Measurements from ENCODE around the gene KBTBD12.

KBTBD12 gene

DNA sequence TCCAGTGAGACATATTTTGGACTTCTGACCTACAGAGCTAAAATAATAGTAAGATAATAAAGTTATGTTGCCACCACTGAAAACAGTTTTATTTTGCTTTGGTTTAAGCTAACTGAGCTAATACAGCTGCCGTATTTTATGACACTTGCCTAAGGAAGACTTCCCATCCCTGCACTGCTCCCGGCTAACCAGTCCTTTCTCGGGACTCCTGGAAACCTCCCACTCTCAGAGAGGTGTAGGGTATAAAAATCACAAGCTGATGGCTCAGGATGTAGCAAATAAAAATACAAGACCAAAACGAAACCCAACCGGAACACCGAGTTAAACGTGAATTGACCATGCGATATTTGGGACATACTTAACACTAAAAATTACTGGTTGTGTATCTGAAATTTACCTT is 448 bp upstream of the KBTBD12 start:
- no peak for DNase-seq (ENCODE audit: low read depth)
- H3K4me3 ChIP-seq (ENCODE audit: low read length) = peak overlapping the region; percentile 49
- TF ChIP-seq, protein P1, sequence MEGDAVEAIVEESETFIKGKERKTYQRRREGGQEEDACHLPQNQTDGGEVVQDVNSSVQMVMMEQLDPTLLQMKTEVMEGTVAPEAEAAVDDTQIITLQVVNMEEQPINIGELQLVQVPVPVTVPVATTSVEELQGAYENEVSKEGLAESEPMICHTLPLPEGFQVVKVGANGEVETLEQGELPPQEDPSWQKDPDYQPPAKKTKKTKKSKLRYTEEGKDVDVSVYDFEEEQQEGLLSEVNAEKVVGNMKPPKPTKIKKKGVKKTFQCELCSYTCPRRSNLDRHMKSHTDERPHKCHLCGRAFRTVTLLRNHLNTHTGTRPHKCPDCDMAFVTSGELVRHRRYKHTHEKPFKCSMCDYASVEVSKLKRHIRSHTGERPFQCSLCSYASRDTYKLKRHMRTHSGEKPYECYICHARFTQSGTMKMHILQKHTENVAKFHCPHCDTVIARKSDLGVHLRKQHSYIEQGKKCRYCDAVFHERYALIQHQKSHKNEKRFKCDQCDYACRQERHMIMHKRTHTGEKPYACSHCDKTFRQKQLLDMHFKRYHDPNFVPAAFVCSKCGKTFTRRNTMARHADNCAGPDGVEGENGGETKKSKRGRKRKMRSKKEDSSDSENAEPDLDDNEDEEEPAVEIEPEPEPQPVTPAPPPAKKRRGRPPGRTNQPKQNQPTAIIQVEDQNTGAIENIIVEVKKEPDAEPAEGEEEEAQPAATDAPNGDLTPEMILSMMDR (conservative IDR thresholded peaks at IDR 0.05; ENCODE audit: low read length) = no peak

DNA sequence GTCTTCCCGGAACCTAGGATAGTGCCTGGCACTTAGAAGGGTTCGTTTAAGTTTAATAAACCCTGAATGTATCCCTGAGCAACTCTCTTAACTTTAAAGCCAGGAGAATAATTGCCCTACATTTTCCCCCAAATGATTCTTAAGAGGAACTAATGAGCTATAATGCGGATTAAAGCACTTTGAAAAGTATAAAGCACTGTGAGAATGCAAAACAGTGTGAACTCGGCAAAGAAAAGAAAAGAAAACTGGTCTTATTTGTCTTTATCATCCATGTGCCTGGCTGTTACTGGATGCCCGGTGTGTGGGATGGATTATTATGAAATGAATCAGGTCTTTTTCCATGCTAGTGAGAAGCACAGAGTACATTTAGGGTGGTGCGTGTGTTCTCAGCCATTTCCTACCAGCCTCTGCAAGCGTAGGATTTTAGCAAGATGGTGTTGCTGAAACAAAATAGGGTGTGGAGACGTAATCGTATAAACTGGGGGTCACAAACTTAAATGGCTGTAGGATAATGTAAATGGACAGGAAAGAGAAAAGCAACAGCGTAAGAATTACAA is 983 bp downstream of the KBTBD12 start:
- H3K4me3 ChIP-seq (ENCODE audit: low read length) = no peak overlapping the region
- DNase-seq (ENCODE audit: low read depth) = no peak

DNA sequence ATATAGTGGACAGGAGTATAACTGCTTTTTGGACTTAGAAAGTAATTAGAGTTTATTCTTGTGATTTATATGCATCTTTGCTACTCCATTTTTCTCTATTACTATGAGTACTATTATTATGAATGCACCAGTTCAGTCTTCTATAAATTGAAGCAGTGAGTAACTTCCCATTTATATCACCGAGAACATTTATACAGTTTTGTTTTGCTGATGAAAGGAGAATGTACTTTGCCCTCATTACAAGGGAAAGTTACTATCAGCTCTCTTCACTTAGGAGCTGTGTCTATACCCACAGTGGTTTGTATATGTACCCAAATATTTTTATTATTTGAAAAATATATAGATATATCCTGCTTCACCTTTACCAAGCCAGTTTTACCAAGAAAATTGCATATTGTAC is 5.7 kb downstream of the KBTBD12 start:
- no peak for DNase-seq (ENCODE audit: low read depth)
- TF ChIP-seq, protein P1 (conservative IDR thresholded peaks at IDR 0.05; ENCODE audit: low read length) = no peak
- H3K4me3 ChIP-seq (ENCODE audit: low read length) = no peak overlapping the region

More for the DNA sequence above, 983 bp downstream of the KBTBD12 start:
- TF ChIP-seq, protein P1 (conservative IDR thresholded peaks at IDR 0.05; ENCODE audit: low read length) = no peak

DNA sequence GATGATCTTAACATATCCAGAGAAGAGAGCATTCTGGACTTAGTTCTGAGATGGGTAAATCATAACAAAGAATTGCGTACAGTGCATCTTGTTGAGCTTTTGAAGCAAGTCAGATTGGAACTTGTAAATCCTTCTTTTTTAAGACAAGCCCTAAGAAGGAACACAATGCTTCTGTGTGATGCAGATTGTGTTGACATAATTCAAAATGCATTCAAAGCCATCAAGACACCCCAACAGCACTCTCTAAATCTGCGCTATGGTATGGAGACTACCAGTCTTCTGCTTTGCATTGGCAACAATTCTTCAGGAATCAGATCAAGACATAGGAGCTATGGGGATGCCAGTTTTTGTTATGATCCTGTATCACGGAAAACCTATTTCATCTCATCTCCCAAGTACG is 8.6 kb downstream of the KBTBD12 start:
- TF ChIP-seq, protein P1 (conservative IDR thresholded peaks at IDR 0.05; ENCODE audit: low read length) = no peak
- H3K4me3 ChIP-seq (ENCODE audit: low read length) = no peak overlapping the region
- no peak for DNase-seq (ENCODE audit: low read depth)

DNA sequence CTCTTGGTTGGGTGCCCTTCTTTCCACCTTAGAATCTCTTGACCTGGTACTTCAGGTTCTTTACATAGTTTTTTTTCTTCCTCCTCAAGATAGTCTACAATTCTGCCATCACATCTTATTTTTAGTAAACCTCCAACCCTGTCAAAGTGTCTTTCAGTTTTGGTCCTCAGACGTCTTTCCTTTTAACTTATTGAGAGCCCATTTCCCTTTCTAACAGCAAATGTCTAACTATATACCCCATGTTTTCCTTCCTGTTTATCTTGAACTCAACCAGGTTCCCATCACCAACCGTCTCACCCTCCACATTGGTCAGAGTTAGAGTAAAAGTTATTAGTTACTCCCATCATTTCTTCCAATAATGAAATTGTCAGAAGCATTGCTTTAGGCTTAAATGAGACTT is 10.4 kb downstream of the KBTBD12 start:
- DNase-seq (ENCODE audit: low read depth) = no peak
- no peak overlapping the region for H3K4me3 ChIP-seq (ENCODE audit: low read length)
- TF ChIP-seq, protein P1 (conservative IDR thresholded peaks at IDR 0.05; ENCODE audit: low read length) = no peak

DNA sequence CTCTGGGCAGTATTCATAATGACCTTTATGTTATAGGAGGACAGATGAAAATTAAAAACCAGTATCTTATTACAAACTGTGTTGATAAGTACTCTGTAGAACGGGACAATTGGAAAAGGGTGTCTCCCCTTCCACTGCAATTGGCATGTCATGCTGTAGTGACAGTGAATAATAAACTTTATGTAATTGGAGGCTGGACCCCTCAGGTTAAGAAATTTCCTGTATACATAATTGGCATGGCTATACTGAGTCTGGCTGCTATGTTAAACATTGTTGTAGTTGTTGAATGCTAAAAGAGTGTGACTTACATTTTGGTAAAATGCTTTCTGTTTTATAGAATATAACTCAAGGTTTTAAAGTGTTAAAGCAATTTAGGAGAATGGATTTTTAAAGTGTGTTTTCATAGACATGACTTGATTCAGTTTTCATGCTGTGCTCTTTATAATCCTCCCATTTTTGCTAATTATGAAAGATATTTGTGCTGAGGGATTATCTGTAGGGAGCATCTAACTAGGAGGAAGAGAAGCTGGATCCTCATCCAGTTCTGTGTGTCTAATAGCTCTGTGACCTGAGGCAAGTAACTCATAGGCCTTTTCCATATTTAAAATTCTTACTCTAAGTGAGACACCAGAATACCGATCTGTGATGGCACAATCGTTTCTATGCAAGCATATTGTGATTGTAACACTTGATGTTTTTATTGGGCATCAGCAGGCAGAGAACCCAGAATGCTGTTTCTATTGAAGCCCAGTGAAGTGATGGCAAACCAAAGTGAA is 13.0 kb downstream of the KBTBD12 start:
- TF ChIP-seq, protein P1 (conservative IDR thresholded peaks at IDR 0.05; ENCODE audit: low read length) = no peak
- DNase-seq (ENCODE audit: low read depth) = no peak
- H3K4me3 ChIP-seq (ENCODE audit: low read length) = no peak overlapping the region

DNA sequence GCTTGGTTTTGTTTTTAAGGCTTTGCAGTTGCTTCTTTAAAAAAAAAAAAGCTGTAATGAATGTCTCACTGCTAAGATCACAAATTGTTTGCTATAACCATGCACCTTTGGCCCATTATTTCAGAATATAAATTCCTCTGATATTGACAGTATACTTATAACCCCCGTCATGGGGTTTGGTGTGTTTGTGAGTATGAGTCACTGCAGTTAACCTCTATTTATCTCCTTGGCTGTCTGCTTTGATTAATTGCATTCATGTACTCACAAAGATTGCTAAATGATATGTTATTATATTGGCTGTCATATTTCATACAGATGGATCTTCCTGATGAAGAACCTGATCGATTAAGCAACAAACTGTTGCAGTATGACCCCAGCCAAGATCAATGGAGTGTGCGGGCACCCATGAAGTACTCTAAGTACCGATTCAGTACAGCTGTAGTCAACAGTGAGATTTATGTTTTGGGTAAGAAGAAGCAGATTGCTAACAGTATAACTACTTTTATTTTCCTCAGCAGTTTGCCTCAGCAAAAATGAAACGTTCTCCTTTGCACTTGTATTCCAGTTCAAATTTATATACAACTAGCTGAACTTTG is 14.9 kb downstream of the KBTBD12 start:
- no peak overlapping the region for H3K4me3 ChIP-seq (ENCODE audit: low read length)
- DNase-seq (ENCODE audit: low read depth) = no peak
- TF ChIP-seq, protein P1 (conservative IDR thresholded peaks at IDR 0.05; ENCODE audit: low read length) = no peak
